Measurements from ENCODE around the gene DYRK1A.

DYRK1A gene

DNA sequence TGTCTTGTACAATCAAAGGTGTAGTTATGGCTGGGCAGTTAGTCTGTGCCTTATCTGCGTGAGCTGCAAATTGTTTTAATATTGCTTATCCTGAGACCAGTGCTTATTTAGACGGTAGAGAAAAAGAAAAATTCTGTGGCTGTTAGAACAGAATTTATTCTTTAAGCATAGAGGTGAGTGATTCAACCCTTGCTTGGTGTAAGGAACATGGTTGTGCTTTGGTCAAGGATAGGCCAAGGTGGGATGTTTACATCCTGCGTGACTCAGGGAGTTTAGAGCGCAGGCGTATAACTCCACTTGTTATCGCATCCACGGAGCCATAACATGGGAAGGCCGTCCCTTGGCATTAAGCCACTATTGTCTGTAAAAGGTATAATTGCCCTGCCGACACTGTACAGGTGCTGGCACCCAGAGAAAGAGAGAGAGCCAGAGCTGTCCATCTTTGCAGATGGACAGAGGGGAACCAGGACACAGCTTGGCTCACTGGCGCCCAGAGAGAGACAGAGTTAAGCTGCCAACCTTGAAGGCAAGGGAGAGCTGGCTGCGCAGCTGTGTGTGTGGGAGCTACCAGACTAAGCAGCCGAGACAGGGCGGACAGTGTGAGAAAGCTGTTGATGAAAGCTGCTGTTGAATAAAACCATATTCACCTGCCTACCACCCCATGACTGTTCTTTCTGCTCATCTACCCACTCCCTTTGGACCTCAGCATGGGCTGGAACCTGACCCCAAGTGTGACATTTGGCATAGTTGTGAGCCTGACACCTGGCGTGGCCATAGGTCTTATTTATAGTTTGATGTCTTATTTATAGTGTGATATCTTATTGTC, 200.4 kb downstream of the DYRK1A start:
- no peak for DNase-seq (ENCODE audit: low spot score)
- CTCF ChIA-PET = no interaction called here
- H3K27ac ChIP-seq = no peak overlapping the region
- TF ChIP-seq, protein P1, sequence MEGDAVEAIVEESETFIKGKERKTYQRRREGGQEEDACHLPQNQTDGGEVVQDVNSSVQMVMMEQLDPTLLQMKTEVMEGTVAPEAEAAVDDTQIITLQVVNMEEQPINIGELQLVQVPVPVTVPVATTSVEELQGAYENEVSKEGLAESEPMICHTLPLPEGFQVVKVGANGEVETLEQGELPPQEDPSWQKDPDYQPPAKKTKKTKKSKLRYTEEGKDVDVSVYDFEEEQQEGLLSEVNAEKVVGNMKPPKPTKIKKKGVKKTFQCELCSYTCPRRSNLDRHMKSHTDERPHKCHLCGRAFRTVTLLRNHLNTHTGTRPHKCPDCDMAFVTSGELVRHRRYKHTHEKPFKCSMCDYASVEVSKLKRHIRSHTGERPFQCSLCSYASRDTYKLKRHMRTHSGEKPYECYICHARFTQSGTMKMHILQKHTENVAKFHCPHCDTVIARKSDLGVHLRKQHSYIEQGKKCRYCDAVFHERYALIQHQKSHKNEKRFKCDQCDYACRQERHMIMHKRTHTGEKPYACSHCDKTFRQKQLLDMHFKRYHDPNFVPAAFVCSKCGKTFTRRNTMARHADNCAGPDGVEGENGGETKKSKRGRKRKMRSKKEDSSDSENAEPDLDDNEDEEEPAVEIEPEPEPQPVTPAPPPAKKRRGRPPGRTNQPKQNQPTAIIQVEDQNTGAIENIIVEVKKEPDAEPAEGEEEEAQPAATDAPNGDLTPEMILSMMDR (conservative IDR thresholded peaks at IDR 0.05; ENCODE audit: low read depth) = no peak
- POLR2A ChIA-PET (ENCODE audit: low non-redundant PET) = no interaction called here

DNA sequence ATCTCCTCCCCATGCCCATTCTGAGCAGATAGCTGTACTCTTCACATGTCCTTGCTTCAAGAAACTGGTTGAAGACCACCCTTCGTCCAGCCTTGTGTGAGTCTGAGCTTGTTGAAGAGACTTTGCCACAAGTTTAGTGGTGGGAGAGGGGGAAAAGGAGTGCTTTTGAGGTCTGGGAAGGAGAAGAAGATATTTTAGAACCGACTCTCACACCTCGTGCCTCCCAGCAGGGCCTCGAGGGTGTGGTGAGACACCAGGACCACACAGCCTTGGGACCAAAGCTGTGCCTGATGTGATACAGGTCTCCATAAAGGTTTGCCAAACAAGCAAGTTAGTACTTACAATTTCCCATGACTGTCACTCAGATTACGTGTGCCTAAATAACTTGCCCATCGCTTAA, 201.8 kb downstream of the DYRK1A start:
- no peak for DNase-seq (ENCODE audit: low spot score)
- POLR2A ChIA-PET (ENCODE audit: low non-redundant PET) = interaction anchor here (0.6 kb wide), 1 partner anchor 266 kb away, joined by 3 read pairs; no protein-coding TSS in a partner anchor
- CTCF ChIA-PET = no interaction called here
- TF ChIP-seq, protein P1 (conservative IDR thresholded peaks at IDR 0.05; ENCODE audit: low read depth) = no peak
- H3K27ac ChIP-seq = no peak overlapping the region

DNA sequence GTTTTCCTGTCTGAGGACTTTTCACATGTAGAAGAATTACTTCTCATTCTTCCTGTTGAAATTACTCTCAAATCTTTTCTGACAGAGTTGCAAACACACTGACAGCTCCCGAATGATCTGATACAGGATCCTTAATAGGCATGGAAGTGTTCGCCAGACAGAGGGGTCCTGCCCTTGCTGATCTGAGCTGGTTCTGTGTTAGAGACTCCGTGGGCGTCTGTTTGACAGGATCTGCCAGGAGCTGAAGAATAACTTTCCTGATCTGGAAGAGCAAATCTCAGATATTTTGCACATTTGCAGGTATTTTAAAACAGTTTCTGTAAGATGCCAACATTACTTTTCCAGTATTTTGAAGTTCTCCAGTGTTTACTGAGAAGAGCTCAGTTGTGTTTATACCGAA, 202.3 kb downstream of the DYRK1A start:
- TF ChIP-seq, protein P1 (conservative IDR thresholded peaks at IDR 0.05; ENCODE audit: low read depth) = no peak
- ChIA-PET POLR2A (ENCODE audit: low non-redundant PET) (no interaction called here), CTCF (no interaction called here)
- no peak overlapping the region for H3K27ac ChIP-seq
- no peak for DNase-seq (ENCODE audit: low spot score)

DNA sequence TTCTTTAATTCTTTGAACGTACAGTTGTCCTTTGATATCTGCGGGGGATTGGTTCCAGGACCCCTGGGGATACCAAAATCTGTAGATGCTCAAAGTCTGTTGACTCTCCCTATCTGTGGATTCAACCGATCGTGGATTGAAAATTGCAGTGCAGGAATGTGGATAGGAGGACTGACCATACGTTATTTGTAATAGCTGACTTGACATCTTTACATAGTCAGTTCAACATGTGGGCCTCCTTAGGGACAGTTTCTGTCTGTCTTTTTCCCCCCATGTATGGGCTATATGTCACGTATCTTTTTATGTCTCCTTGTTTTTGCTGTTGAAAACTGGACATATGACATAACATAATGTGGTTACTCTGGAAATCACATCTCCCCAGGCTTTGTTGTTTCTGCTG, 204.9 kb downstream of the DYRK1A start:
- ChIA-PET CTCF (no interaction called here), POLR2A (ENCODE audit: low non-redundant PET) (no interaction called here)
- TF ChIP-seq, protein P1 (conservative IDR thresholded peaks at IDR 0.05; ENCODE audit: low read depth) = no peak
- no peak for DNase-seq (ENCODE audit: low spot score)
- no peak overlapping the region for H3K27ac ChIP-seq

DNA sequence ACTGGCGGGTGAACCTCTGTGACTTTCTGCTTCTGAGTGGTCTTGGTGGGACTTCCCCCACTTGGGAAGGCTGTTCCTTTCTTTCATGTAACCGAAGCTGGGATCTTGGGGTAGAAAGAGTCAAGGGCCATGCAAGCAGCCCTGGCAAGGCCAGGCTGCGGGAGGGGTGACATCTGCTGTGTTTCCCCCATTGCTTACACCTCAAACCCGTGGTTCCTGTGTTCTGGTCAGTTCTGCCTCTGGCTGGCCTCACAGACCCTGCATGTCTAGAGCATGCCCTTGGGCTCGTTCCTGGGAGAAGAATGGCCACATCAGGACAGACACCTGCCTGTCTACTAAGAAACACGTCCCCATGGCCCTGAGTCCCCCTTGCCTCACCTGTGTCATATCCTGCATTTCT, 207.7 kb downstream of the DYRK1A start:
- CTCF ChIA-PET = interaction anchor here (1.2 kb wide), 1 partner anchor 11 kb away, joined by 3 read pairs; no protein-coding TSS in a partner anchor
- TF ChIP-seq, protein P1 (conservative IDR thresholded peaks at IDR 0.05; ENCODE audit: low read depth) = no peak
- POLR2A ChIA-PET (ENCODE audit: low non-redundant PET) = no interaction called here
- no peak for DNase-seq (ENCODE audit: low spot score)
- H3K27ac ChIP-seq = no peak overlapping the region

DNA sequence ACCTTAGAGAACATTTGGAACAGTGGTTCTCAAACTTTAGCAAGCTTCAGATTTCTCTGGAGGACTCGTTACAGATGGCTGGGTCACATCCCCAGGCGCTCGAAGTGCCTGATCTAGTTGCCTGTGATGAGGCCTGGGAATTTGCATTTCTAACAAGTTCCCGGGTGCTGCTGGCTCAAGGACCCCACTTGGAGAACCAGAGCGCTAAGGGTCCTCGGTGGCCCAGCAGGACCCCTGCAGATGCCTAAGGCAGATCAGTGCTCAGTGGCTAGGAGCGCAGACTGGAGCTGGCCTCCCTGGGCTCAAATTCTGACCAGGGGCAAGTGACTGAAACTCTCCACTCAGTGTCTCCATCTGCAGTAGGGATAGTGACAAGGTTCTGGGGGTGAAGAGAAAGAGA, 208.2 kb downstream of the DYRK1A start:
- POLR2A ChIA-PET (ENCODE audit: low non-redundant PET) = interaction anchor here (0.8 kb wide), 1 partner anchor 11 kb away, joined by 3 read pairs; no protein-coding TSS in a partner anchor
- CTCF ChIA-PET = interaction anchor here (1.2 kb wide), 1 partner anchor 12 kb away, joined by 3 read pairs; no protein-coding TSS in a partner anchor
- TF ChIP-seq, protein P1 (conservative IDR thresholded peaks at IDR 0.05; ENCODE audit: low read depth) = no peak

More for the DNA sequence above, 208.2 kb downstream of the DYRK1A start:
- no peak for DNase-seq (ENCODE audit: low spot score)
- no peak overlapping the region for H3K27ac ChIP-seq

All from RWPE1 (cell line).